ENCODE results near the gene ONECUT3.

- TF ChIP-seq ZFX (CRISPR knock-in tag; IDR thresholded peaks at IDR 0.05) (no peak), CTCF (IDR thresholded peaks at IDR 0.05 in 2 of 3, conservative IDR thresholded peaks at IDR 0.05 in 1 of 3; ENCODE audit: insufficient read depth in 2 of 3, low read depth in 1 of 3, low read length in 3 of 3) (no peak), RBM25 (IDR thresholded peaks at IDR 0.05; ENCODE audit: low read depth, low read length, severe bottlenecking) (no peak)
Measured at GRCh38 chr19:1790054-1790792, 36.9 kb downstream of the ONECUT3 start.
